Fibroblast of the conjunctiva (primary cell): Measurements from ENCODE around the gene TRAPPC14.

ENCODE experiments used
- DNase-seq: peaks from one replicate; pipeline ENCODE4 v3.0.0-alpha.2; 2010; ENCODE audit warnings: low read depth

The TRAPPC14 gene

GRCh38 chr7:100174582-100174981 is 16.1 kb upstream of the TRAPPC14 start:
- no peak for DNase-seq

- no peak for DNase-seq
Observed at GRCh38 chr7:100173806-100174495, 15.4 kb upstream of the TRAPPC14 start.

- no peak for DNase-seq
Observed at GRCh38 chr7:100171840-100172239, 13.3 kb upstream of the TRAPPC14 start.

GRCh38 chr7:100171087-100171681 is 12.7 kb upstream of the TRAPPC14 start:
- DNase-seq = no peak

GRCh38 chr7:100170101-100170897 is 11.8 kb upstream of the TRAPPC14 start:
- DNase-seq = no peak

- DNase-seq = no peak
Observed at GRCh38 chr7:100169147-100169850, 10.8 kb upstream of the TRAPPC14 start.

- no peak for DNase-seq
Observed at GRCh38 chr7:100167912-100168323, 9.4 kb upstream of the TRAPPC14 start.

- no peak for DNase-seq
Observed at GRCh38 chr7:100166970-100167911, 8.7 kb upstream of the TRAPPC14 start.

- no peak for DNase-seq
Observed at GRCh38 chr7:100166317-100166940, 7.9 kb upstream of the TRAPPC14 start.

- no peak for DNase-seq
Observed at GRCh38 chr7:100163871-100164270, 5.3 kb upstream of the TRAPPC14 start.

GRCh38 chr7:100163006-100163531 is 4.5 kb upstream of the TRAPPC14 start:
- no peak for DNase-seq

- no peak for DNase-seq
Observed at GRCh38 chr7:100160067-100160466, 1.5 kb upstream of the TRAPPC14 start.

GRCh38 chr7:100159099-100159623 is 638 bp upstream of the TRAPPC14 start:
- no peak for DNase-seq

GRCh38 chr7:100157334-100158228 is 942 bp downstream of the TRAPPC14 start:
- DNase-seq = no peak

GRCh38 chr7:100157069-100157333 is 1.5 kb downstream of the TRAPPC14 start:
- no peak for DNase-seq

GRCh38 chr7:100156331-100157068 is 2.0 kb downstream of the TRAPPC14 start:
- no peak for DNase-seq

GRCh38 chr7:100155553-100156317 is 2.8 kb downstream of the TRAPPC14 start:
- no peak for DNase-seq
